ENCODE data around the gene UBA7.
A peak's percentile ranks its signal among the peaks of the same experiment; 100 is the strongest.
"Not testable (repeated sequence)": the region's sequence is repeated elsewhere in the genome, so short reads cannot be mapped to it uniquely, and the experiment has no call there.

The UBA7 gene

GRCh38 chr3:49839193-49839809 is 25.5 kb upstream of the UBA7 start:
- ATAC-seq (replicated peaks; ENCODE audit: extremely low read depth, poor library complexity, severe bottlenecking) (peak; percentile 88), DNase-seq (ENCODE audit: low spot score in 2 of 2) (peak; percentile 69)
- H3K9me3 Mint-ChIP-seq: no peaks in the 10 kb centered on the region
- no peaks in the 10 kb centered on the region for H3K27me3 Mint-ChIP-seq
- H3K36me3 Mint-ChIP-seq (ENCODE audit: insufficient read depth): peaks cover 1% of the 10 kb centered on the region
- H3K4me1 Mint-ChIP-seq: no peaks in the 10 kb centered on the region
- no peak overlapping the region for H3K4me3 Mint-ChIP-seq
- H3K27ac Mint-ChIP-seq (ENCODE audit: low read depth): no peak overlapping the region

DNA sequence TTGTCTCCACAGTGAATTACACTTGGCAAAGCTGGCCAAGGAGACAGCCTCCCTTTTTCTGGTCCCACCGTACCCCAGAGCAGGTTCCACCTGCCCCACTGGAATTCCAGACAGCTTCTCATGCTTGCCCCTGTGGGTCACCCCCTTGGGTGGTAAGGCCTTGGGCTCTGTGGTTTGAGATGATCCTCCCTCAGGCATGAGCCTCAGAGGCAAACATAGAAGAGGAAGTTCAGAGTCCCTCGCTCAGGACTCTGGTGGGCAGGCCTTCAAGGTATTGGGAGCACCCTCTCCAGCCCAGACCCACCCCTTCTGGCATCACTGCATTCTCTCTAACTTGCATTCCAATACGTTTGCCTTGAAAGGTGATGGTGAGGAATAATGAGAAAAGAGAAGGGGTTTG is 17.6 kb upstream of the UBA7 start:
- ATAC-seq (replicated peaks; ENCODE audit: extremely low read depth, poor library complexity, severe bottlenecking) (no peak), DNase-seq (ENCODE audit: low spot score in 2 of 2) (no peak)
- Mint-ChIP-seq H3K27me3 (no peaks in the 10 kb centered on the region), H3K27ac (ENCODE audit: low read depth) (no peak overlapping the region), H3K4me1 (no peaks in the 10 kb centered on the region), H3K4me3 (no peak overlapping the region), H3K9me3 (no peaks in the 10 kb centered on the region), H3K36me3 (ENCODE audit: insufficient read depth) (no peaks in the 10 kb centered on the region)

GRCh38 chr3:49826016-49826415 is 12.3 kb upstream of the UBA7 start:
- DNase-seq (ENCODE audit: low spot score in 2 of 2) (no peak), ATAC-seq (replicated peaks; ENCODE audit: extremely low read depth, poor library complexity, severe bottlenecking) (no peak)
- Mint-ChIP-seq H3K36me3 (ENCODE audit: insufficient read depth) (no peaks in the 10 kb centered on the region), H3K9me3 (no peaks in the 10 kb centered on the region), H3K27ac (ENCODE audit: low read depth) (no peak overlapping the region), H3K27me3 (no peaks in the 10 kb centered on the region), H3K4me3 (no peak overlapping the region), H3K4me1 (no peaks in the 10 kb centered on the region)

- peak overlapping the region; percentile 55 for H3K27ac Mint-ChIP-seq (ENCODE audit: low read depth)
- not testable (repeated sequence) for H3K36me3 Mint-ChIP-seq (ENCODE audit: insufficient read depth); ATAC-seq (replicated peaks; ENCODE audit: extremely low read depth, poor library complexity, severe bottlenecking); H3K4me1 Mint-ChIP-seq; DNase-seq (ENCODE audit: low spot score in 2 of 2); H3K27me3 Mint-ChIP-seq; H3K9me3 Mint-ChIP-seq; H3K4me3 Mint-ChIP-seq
These were observed 9.4 kb upstream of the UBA7 start for GRCh38 chr3:49823131-49823530.

DNA sequence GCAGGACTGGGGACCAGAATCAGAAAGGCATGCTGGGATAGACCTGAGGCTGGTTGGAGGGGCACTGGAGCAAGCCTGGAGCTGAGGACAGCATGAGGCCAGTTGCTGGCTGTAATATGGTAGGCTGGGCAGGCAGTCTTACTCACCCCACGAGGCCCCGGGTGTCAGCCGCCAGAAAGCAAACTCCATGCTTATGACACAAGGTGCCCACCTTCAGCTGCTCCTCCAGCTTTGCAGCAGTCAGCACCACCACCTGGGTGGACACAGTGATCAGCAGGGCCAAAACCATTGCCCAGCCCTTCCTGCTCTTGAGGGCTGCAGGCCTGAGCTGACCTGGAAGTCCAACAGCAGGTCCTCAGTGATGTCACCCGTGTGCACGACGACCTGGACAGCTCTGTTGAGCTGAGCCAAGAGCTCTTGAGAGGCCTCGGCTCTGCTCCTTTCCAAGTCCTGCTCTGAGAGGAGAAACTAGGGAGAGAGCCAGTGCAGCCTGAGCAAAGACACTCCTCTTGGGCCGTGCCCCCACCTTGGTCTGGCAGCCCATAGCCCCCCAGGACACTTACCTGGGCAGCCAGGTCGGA is 747 bp downstream of the UBA7 start:
- Mint-ChIP-seq H3K27me3 (no peaks in the 10 kb centered on the region), H3K27ac (ENCODE audit: low read depth) (peak overlapping the region; percentile 93), H3K4me3 (peak overlapping the region; percentile 93), H3K4me1 (peaks cover 22% of the 10 kb centered on the region), H3K36me3 (ENCODE audit: insufficient read depth) (peaks cover 18% of the 10 kb centered on the region), H3K9me3 (no peaks in the 10 kb centered on the region)
- ATAC-seq (replicated peaks; ENCODE audit: extremely low read depth, poor library complexity, severe bottlenecking) (no peak), DNase-seq (ENCODE audit: low spot score in 2 of 2) (no peak)

DNA sequence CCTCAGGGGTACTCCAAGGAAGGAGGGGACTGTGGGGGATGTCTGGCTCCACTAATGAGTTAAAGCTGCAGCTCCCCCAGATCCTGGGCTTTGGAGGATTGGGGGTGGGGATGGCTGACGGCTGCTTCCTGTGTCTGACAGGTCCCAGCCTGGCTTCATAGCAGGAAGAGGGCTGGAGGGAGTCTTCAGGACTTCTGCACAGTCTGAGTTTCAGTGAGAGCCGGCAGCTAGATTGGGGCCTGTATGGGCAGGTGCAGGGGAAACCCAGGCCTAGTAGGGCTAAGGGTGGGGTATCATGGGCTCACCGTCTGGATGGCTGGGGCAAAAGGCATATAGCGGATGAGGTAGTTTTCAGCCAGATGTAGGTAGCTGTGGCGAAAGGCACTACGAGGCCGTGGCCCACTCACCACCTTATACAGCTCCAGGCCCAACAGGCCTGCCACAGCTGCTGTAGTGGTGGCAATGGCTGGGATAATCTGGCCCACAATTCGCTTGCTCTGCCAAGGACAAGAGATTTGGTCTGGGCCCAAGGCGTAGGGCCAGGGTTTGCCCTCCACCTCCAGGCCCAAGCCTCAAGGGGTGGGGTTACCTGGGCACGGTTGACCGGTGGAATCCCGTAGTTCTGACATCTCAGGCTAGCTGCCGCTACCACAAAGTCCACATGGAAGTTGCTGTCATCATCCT is 6.2 kb downstream of the UBA7 start:
- H3K27me3 Mint-ChIP-seq: no peaks in the 10 kb centered on the region
- H3K9me3 Mint-ChIP-seq: no peaks in the 10 kb centered on the region
- ATAC-seq (replicated peaks; ENCODE audit: extremely low read depth, poor library complexity, severe bottlenecking) (no peak), DNase-seq (ENCODE audit: low spot score in 2 of 2) (no peak)
- H3K4me3 Mint-ChIP-seq: no peak overlapping the region
- peaks cover 20% of the 10 kb centered on the region for H3K36me3 Mint-ChIP-seq (ENCODE audit: insufficient read depth)
- peak overlapping the region; percentile 38 for H3K27ac Mint-ChIP-seq (ENCODE audit: low read depth)
- peaks cover 29% of the 10 kb centered on the region for H3K4me1 Mint-ChIP-seq

- no peak for DNase-seq (ENCODE audit: low spot score in 2 of 2)
These were observed 6.9 kb downstream of the UBA7 start for GRCh38 chr3:49806850-49807249.

GRCh38 chr3:49805897-49806701 is 7.7 kb downstream of the UBA7 start:
- DNase-seq (ENCODE audit: low spot score in 2 of 2): no peak
- no peaks in the 10 kb centered on the region for H3K27me3 Mint-ChIP-seq
- peak overlapping the region; percentile 72 for H3K27ac Mint-ChIP-seq (ENCODE audit: low read depth)
- peaks cover 20% of the 10 kb centered on the region for H3K36me3 Mint-ChIP-seq (ENCODE audit: insufficient read depth)
- H3K4me3 Mint-ChIP-seq: peak overlapping the region; percentile 19
- peaks cover 35% of the 10 kb centered on the region for H3K4me1 Mint-ChIP-seq
- no peak for ATAC-seq (replicated peaks; ENCODE audit: extremely low read depth, poor library complexity, severe bottlenecking)
- H3K9me3 Mint-ChIP-seq: no peaks in the 10 kb centered on the region

More at GRCh38 chr3:49806850-49807249, 6.9 kb downstream of the UBA7 start:
- no peak for ATAC-seq (replicated peaks; ENCODE audit: extremely low read depth, poor library complexity, severe bottlenecking)
- Mint-ChIP-seq H3K9me3 (no peaks in the 10 kb centered on the region), H3K36me3 (ENCODE audit: insufficient read depth) (peaks cover 20% of the 10 kb centered on the region), H3K4me3 (no peak overlapping the region), H3K4me1 (peaks cover 34% of the 10 kb centered on the region), H3K27me3 (no peaks in the 10 kb centered on the region), H3K27ac (ENCODE audit: low read depth) (peak overlapping the region; percentile 38)

- peak overlapping the region; percentile 19 for H3K4me3 Mint-ChIP-seq
- DNase-seq (ENCODE audit: low spot score in 2 of 2): no peak
- no peaks in the 10 kb centered on the region for H3K27me3 Mint-ChIP-seq
- no peak for ATAC-seq (replicated peaks; ENCODE audit: extremely low read depth, poor library complexity, severe bottlenecking)
- peaks cover 17% of the 10 kb centered on the region for H3K36me3 Mint-ChIP-seq (ENCODE audit: insufficient read depth)
- H3K27ac Mint-ChIP-seq (ENCODE audit: low read depth): peak overlapping the region; percentile 72
- H3K4me1 Mint-ChIP-seq: peaks cover 35% of the 10 kb centered on the region
- no peaks in the 10 kb centered on the region for H3K9me3 Mint-ChIP-seq
These were observed 8.4 kb downstream of the UBA7 start for GRCh38 chr3:49805367-49805782.

DNA sequence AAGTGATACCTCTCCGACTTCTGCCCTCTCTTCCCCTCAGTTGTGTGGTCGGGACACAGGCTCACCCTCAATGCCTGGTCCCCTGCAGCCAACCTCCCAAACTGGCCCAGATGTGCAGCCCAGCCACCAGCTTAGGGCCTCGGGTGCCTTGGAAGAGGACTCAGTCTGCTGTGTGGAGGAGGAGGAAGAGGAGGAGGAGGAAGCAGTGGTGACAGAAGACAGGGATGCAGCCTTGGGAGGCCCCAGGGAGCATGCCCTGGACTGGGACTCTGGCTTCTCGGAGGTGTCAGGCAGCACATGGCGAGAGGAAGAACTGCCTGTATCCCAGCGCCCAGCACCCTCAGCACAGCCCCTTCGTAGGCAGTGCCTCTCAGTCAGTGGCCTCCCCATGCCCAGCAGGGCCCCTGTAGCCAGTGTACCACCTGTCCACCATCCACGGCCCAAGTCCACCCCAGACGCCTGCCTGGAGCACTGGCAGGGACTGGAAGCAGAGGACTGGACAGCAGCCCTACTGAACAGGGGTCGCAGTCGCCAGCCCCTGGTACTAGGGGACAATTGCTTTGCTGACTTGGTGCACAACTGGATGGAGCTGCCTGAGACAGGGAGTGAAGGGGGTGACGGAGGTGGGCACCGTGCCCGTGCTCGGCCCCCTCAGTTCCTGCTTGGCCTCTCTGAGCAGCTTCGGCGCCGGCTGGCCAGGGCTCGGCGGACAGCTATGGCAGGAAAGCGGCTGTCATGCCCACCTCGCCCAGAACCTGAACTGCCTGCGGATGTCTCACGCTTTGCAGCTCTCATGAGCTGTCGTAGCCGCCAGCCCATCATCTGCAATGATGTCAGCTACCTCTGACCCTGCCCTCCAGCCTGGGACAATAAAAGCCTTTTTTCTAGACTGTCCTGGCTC is 9.4 kb downstream of the UBA7 start:
- Mint-ChIP-seq H3K4me3 (peak overlapping the region; percentile 86), H3K36me3 (ENCODE audit: insufficient read depth) (peaks cover 10% of the 10 kb centered on the region), H3K27ac (ENCODE audit: low read depth) (peak overlapping the region; percentile 68), H3K9me3 (no peaks in the 10 kb centered on the region), H3K27me3 (no peaks in the 10 kb centered on the region), H3K4me1 (peaks cover 30% of the 10 kb centered on the region)
- ATAC-seq (replicated peaks; ENCODE audit: extremely low read depth, poor library complexity, severe bottlenecking) (no peak), DNase-seq (ENCODE audit: low spot score in 2 of 2) (no peak)

DNA sequence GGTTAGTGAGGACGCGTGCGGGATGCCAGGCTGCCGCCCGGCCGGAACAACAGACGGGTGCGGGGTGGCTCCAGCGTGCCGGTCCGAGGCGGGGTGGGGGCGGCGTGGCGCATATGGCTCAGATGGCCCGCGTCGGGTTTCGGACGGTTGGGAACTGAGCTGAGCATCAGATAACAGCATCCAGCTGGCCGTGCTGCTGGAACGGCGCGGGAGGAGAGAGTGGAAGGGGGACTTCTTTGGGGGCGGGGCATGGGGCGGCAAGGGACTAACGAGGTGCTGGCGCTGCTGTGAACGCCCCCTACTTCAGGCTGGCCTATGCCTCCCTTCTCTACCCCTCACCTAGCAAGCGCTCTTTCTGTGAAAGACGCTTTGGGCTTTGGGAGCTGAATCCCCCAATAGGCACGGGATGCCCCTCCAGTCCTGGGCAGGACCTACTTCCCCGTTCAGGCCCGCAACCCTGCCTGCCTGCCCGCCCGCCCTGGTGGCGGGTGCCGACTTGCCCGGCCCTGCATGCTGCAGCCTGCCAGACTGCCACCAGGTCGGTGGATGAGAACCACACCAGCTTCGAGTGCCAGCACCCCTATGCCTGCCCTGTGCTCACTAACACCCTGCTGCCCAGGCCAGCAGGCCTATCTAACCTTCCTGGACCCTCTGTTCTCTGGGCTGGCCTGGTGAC is 10.2 kb downstream of the UBA7 start:
- H3K9me3 Mint-ChIP-seq: no peaks in the 10 kb centered on the region
- H3K4me3 Mint-ChIP-seq: peak overlapping the region; percentile 86
- H3K27ac Mint-ChIP-seq (ENCODE audit: low read depth): peak overlapping the region; percentile 68
- DNase-seq (ENCODE audit: low spot score in 2 of 2): peak in 1 of 2 donors; percentile 29
- peak; percentile 16 for ATAC-seq (replicated peaks; ENCODE audit: extremely low read depth, poor library complexity, severe bottlenecking)
- peaks cover 29% of the 10 kb centered on the region for H3K4me1 Mint-ChIP-seq
- H3K36me3 Mint-ChIP-seq (ENCODE audit: insufficient read depth): peaks cover 10% of the 10 kb centered on the region
- no peaks in the 10 kb centered on the region for H3K27me3 Mint-ChIP-seq
